NT2/D1 (cell line): ENCODE data around the gene SGK2.

ENCODE experiments used
- SUZ12 ChIP-seq: IDR thresholded peaks from 2 replicates; pipeline ENCODE4 v1.6.1; 2011; ENCODE audit not compliant: insufficient read length, insufficient read depth; ENCODE audit errors: extremely low read depth
- ZNF274 ChIP-seq: IDR thresholded peaks from 2 replicates; pipeline ENCODE4 v1.6.1; 2011; ENCODE audit warnings: mild to moderate bottlenecking, low read depth, low read length

DNA sequence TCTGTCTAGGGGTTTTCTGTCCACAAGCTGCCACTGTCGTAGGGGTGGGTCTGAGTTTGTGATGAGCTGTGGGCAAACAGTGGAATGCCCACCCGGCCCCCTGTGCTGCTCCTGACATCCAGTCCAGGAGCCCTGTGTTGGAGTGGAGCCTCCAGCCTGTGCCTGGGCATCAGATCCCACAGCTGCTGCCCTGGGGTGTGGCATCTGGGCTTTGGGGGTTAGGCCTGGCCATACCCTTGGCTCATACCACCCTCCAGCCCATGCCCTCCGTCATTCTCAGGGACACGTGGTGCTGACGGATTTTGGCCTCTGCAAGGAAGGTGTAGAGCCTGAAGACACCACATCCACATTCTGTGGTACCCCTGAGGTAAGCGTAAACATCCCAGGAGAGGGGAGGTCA, 12.9 kb downstream of the SGK2 start:
- TF ChIP-seq ZNF274: no peak
- no peak for TF ChIP-seq SUZ12
